CD8-positive, alpha-beta memory T cell (primary cell): ENCODE data around the gene SCN4A. TPM values are rescaled to one million over a fixed set of nuclear protein-coding genes. Genes with fewer than 3 reads are reported as not detected.

Experiments
- CTCF ChIA-PET: fragments of 350-600 bp; sonication (Branson Sonifier 250); formaldehyde crosslinking; loops from one replicate; lab custom pipeline; 2021; ENCODE audit warnings: antibody characterized with exemption; lab: Charles Lee
- POLR2A ChIA-PET: fragments of 350-600 bp; sonication (Branson Sonifier 250); formaldehyde crosslinking; loops from one replicate; lab custom pipeline; 2021; ENCODE audit warnings: antibody characterized with exemption; lab: Charles Lee
- DNase-seq, 5 donors: peaks; one replicate each; pipeline versions ENCODE4 v3.0.0 to v3.0.0-alpha.2; 2020 to 2022; ENCODE audit warnings: mixed read lengths in 1 of 5
- H3K27ac ChIP-seq: one replicate; pipeline ENCODE4 v1.7.0; 2013; ENCODE audit warnings: low read depth, mild to moderate bottlenecking, low read length, moderate library complexity
- H3K27me3 ChIP-seq: 2 replicates; pipeline ENCODE4 v1.7.0; 2013; ENCODE audit warnings: low read length, mild to moderate bottlenecking; ENCODE audit not compliant: insufficient read depth, poor library complexity, severe bottlenecking
- H3K36me3 ChIP-seq: 2 replicates; pipeline ENCODE4 v1.7.0; 2013; ENCODE audit warnings: mild to moderate bottlenecking, low read length, moderate library complexity; ENCODE audit not compliant: insufficient read depth
- H3K4me1 ChIP-seq: 2 replicates; pipeline ENCODE4 v1.7.0; 2013; ENCODE audit warnings: mild to moderate bottlenecking, low read length, moderate library complexity; ENCODE audit not compliant: insufficient read depth
- H3K4me3 ChIP-seq: 2 replicates; pipeline ENCODE4 v1.7.0; 2013; ENCODE audit warnings: mild to moderate bottlenecking, low read length
- H3K9me3 ChIP-seq: 2 replicates; pipeline ENCODE4 v1.7.0; 2013; ENCODE audit warnings: mild to moderate bottlenecking, low read length
- H3K27ac Mint-ChIP-seq, 8 donors: one replicate each; pipeline ENCODE4 v1.8.0; 2020 to 2021; ENCODE audit warnings: mixed read lengths in 8 of 8, mild to moderate bottlenecking in 6 of 8, inconsistent platforms in 3 of 8, moderate library complexity in 3 of 8
- H3K27me3 Mint-ChIP-seq, 2 donors: one replicate each; pipeline ENCODE4 v1.8.0; 2020 to 2021; ENCODE audit warnings: mixed read lengths in 2 of 2, mild to moderate bottlenecking in 1 of 2, moderate library complexity in 1 of 2
- H3K36me3 Mint-ChIP-seq, 3 donors: one replicate each; pipeline ENCODE4 v1.8.0; 2020 to 2021; ENCODE audit warnings: mixed read lengths in 3 of 3, inconsistent platforms in 1 of 3, mild to moderate bottlenecking in 1 of 3
- H3K4me1 Mint-ChIP-seq, 3 donors: one replicate each; pipeline ENCODE4 v1.8.0; 2020 to 2021; ENCODE audit warnings: mixed read lengths in 3 of 3, inconsistent platforms in 1 of 3, mild to moderate bottlenecking in 1 of 3
- H3K4me3 Mint-ChIP-seq, 7 donors: one replicate each; pipeline ENCODE4 v1.8.0; 2020 to 2021; ENCODE audit warnings: mixed read lengths in 7 of 7, mild to moderate bottlenecking in 6 of 7, moderate library complexity in 4 of 7, inconsistent platforms in 2 of 7
- H3K9me3 Mint-ChIP-seq, 5 donors: one replicate each; pipeline ENCODE4 v1.8.0; 2020 to 2022; ENCODE audit warnings: mixed read lengths in 5 of 5, mild to moderate bottlenecking in 3 of 5, moderate library complexity in 2 of 5, inconsistent platforms in 1 of 5
- polyA plus RNA-seq: library from polyadenylated mRNA; unstranded; fragments of 300-500 nt; fragmentation: Illumina TruSeq; gene quantifications from one replicate; pipeline ENCODE4 v1.2.3, GENCODE V29; 2021
- total RNA-seq, 2 experiments: library from RNA; stranded (reverse); gene quantifications; one replicate each; pipeline ENCODE4 v1.2.3, GENCODE V29; 2021

Gene SCN4A
- total and polyA plus RNA-seq, 3 experiments from 2014 or later = 0.04 TPM; not detected in 1

GRCh38 chr17:63956296-63956920, 16.3 kb downstream of the SCN4A start:
- no peak overlapping the region for H3K4me3 ChIP-seq
- H3K27ac ChIP-seq = no peak overlapping the region
- POLR2A ChIA-PET = interaction anchor here (0.6 kb wide), 1 partner anchor 71 kb away, joined by 4 read pairs; no protein-coding TSS in a partner anchor
- Mint-ChIP-seq H3K4me3 (no peak overlapping the region), H3K4me1 (peaks cover 16 to 24% (median 22%) of the 10 kb centered on the region in 3 donors), H3K27me3 (no peaks in the 10 kb centered on the region), H3K9me3 (no peaks in the 10 kb centered on the region), H3K27ac (peak overlapping the region in 4 of 8 donors; percentile 27 to 81 (median 45)), H3K36me3 (no peaks in the 10 kb centered on the region)
- CTCF ChIA-PET = interaction anchor here (1.1 to 3.1 kb wide), 4 partner anchors 10 to 69 kb away, joined by 3 to 24 read pairs (median 6); no protein-coding TSS in a partner anchor
- no peaks in the 10 kb centered on the region for H3K36me3 ChIP-seq
- DNase-seq = no peak
- H3K9me3 ChIP-seq = no peaks in the 10 kb centered on the region
- no peaks in the 10 kb centered on the region for H3K27me3 ChIP-seq
- H3K4me1 ChIP-seq = peaks cover 16% of the 10 kb centered on the region

- peaks cover 16 to 25% (median 24%) of the 10 kb centered on the region in 3 donors for H3K4me1 Mint-ChIP-seq
- POLR2A ChIA-PET = interaction anchor here (0.6 kb wide), 1 partner anchor 72 kb away, joined by 4 read pairs; no protein-coding TSS in a partner anchor
- H3K4me3 ChIP-seq = no peak overlapping the region
- H3K27ac ChIP-seq = no peak overlapping the region
- H3K4me1 ChIP-seq = peaks cover 16% of the 10 kb centered on the region
- no peak for DNase-seq
- CTCF ChIA-PET = interaction anchor here (3.1 kb wide), 2 partner anchors 9 to 11 kb away, joined by 10 to 24 read pairs; no protein-coding TSS in a partner anchor
- no peaks in the 10 kb centered on the region for H3K36me3 Mint-ChIP-seq
- H3K4me3 Mint-ChIP-seq = no peak overlapping the region
- H3K9me3 ChIP-seq = no peaks in the 10 kb centered on the region
- no peaks in the 10 kb centered on the region for H3K9me3 Mint-ChIP-seq
- H3K27ac Mint-ChIP-seq = peak overlapping the region in 3 of 8 donors; percentile 29 to 66 (median 64)
- H3K27me3 Mint-ChIP-seq = no peaks in the 10 kb centered on the region
- H3K27me3 ChIP-seq = no peaks in the 10 kb centered on the region
- H3K36me3 ChIP-seq = no peaks in the 10 kb centered on the region
Observed at GRCh38 chr17:63955791-63956190, 16.9 kb downstream of the SCN4A start.

GRCh38 chr17:63955232-63955631, 17.5 kb downstream of the SCN4A start:
- H3K4me3 Mint-ChIP-seq = peak overlapping the region in 1 of 7 donors; percentile 24
- peak overlapping the region in 1 of 8 donors; percentile 43 for H3K27ac Mint-ChIP-seq
- no peaks in the 10 kb centered on the region for H3K9me3 ChIP-seq
- no peaks in the 10 kb centered on the region for H3K9me3 Mint-ChIP-seq
- CTCF ChIA-PET = interaction anchor here (1.3 to 3.1 kb wide), 3 partner anchors 9 to 65 kb away, joined by 3 to 24 read pairs (median 10); partner anchors contain the start of gene ICAM2
- no peaks in the 10 kb centered on the region for H3K27me3 Mint-ChIP-seq
- H3K27ac ChIP-seq = no peak overlapping the region
- no peaks in the 10 kb centered on the region for H3K36me3 ChIP-seq
- H3K27me3 ChIP-seq = no peaks in the 10 kb centered on the region
- DNase-seq = no peak
- peaks cover 16% of the 10 kb centered on the region for H3K4me1 ChIP-seq
- H3K36me3 Mint-ChIP-seq = no peaks in the 10 kb centered on the region
- POLR2A ChIA-PET = no interaction called here
- no peak overlapping the region for H3K4me3 ChIP-seq
- peaks cover 16 to 25% (median 24%) of the 10 kb centered on the region in 3 donors for H3K4me1 Mint-ChIP-seq

GRCh38 chr17:63954402-63955063, 18.2 kb downstream of the SCN4A start:
- Histone ChIP-seq H3K27me3 (no peaks in the 10 kb centered on the region), H3K9me3 (no peaks in the 10 kb centered on the region), H3K4me3 (no peak overlapping the region), H3K27ac (no peak overlapping the region), H3K36me3 (no peaks in the 10 kb centered on the region), H3K4me1 (peaks cover 16% of the 10 kb centered on the region)
- peak in 4 of 5 donors; percentile 16 to 47 (median 32) for DNase-seq
- Mint-ChIP-seq H3K9me3 (no peaks in the 10 kb centered on the region), H3K4me3 (peak overlapping the region in 6 of 7 donors; percentile 48 to 87 (median 60)), H3K4me1 (peaks cover 16 to 25% (median 24%) of the 10 kb centered on the region in 3 donors), H3K36me3 (no peaks in the 10 kb centered on the region), H3K27me3 (no peaks in the 10 kb centered on the region), H3K27ac (peak overlapping the region in 7 of 8 donors; percentile 43 to 96 (median 85))
- CTCF ChIA-PET = interaction anchor here (1.0 to 3.1 kb wide), 6 partner anchors 8 to 71 kb away, joined by 3 to 24 read pairs (median 5); partner anchors contain the start of gene ICAM2
- POLR2A ChIA-PET = no interaction called here

GRCh38 chr17:63950940-63951907, 21.5 kb downstream of the SCN4A start:
- Histone ChIP-seq H3K27me3 (no peaks in the 10 kb centered on the region), H3K4me1 (peaks cover 29% of the 10 kb centered on the region), H3K9me3 (no peaks in the 10 kb centered on the region), H3K36me3 (no peaks in the 10 kb centered on the region), H3K4me3 (no peak overlapping the region), H3K27ac (no peak overlapping the region)
- peak in 3 of 5 donors; percentile 11 to 63 (median 23) for DNase-seq
- Mint-ChIP-seq H3K4me1 (peaks cover 21 to 36% (median 30%) of the 10 kb centered on the region in 3 donors), H3K27me3 (no peaks in the 10 kb centered on the region), H3K27ac (peak overlapping the region in 1 of 8 donors; percentile 53), H3K36me3 (no peaks in the 10 kb centered on the region), H3K4me3 (no peak overlapping the region), H3K9me3 (no peaks in the 10 kb centered on the region)
- ChIA-PET POLR2A (no interaction called here), CTCF (interaction anchor here (0.7 to 4.7 kb wide), 9 partner anchors 32 to 182 kb away, joined by 3 to 26 read pairs (median 4); partner anchors contain the start of genes CSHL1, GH1 and ICAM2)

GRCh38 chr17:63949576-63950250, 23.0 kb downstream of the SCN4A start:
- peaks cover 38% of the 10 kb centered on the region for H3K4me1 ChIP-seq
- H3K27me3 Mint-ChIP-seq = no peaks in the 10 kb centered on the region
- no peaks in the 10 kb centered on the region for H3K9me3 Mint-ChIP-seq
- ChIA-PET CTCF (interaction anchor here (0.9 to 4.7 kb wide), 6 partner anchors 30 to 183 kb away, joined by 3 to 26 read pairs (median 10); partner anchors contain the start of genes CSHL1, GH1 and ICAM2), POLR2A (no interaction called here)
- peaks cover 28 to 39% (median 33%) of the 10 kb centered on the region in 3 donors for H3K4me1 Mint-ChIP-seq
- no peaks in the 10 kb centered on the region for H3K36me3 Mint-ChIP-seq
- H3K4me3 ChIP-seq = no peak overlapping the region
- no peaks in the 10 kb centered on the region for H3K9me3 ChIP-seq
- H3K4me3 Mint-ChIP-seq = no peak overlapping the region
- no peaks in the 10 kb centered on the region for H3K36me3 ChIP-seq
- no peak overlapping the region for H3K27ac ChIP-seq
- DNase-seq = no peak
- no peaks in the 10 kb centered on the region for H3K27me3 ChIP-seq
- H3K27ac Mint-ChIP-seq = no peak overlapping the region

GRCh38 chr17:63948521-63948920, 24.2 kb downstream of the SCN4A start:
- Mint-ChIP-seq H3K36me3 (no peaks in the 10 kb centered on the region), H3K4me3 (no peak overlapping the region), H3K27ac (no peak overlapping the region), H3K4me1 (peaks cover 18 to 31% (median 22%) of the 10 kb centered on the region in 3 donors), H3K27me3 (no peaks in the 10 kb centered on the region), H3K9me3 (no peaks in the 10 kb centered on the region)
- ChIA-PET CTCF (interaction anchor here (0.5 to 4.7 kb wide), 2 partner anchors 29 to 77 kb away, joined by 3 to 26 read pairs; partner anchors contain the start of gene GH1), POLR2A (no interaction called here)
- H3K4me3 ChIP-seq = no peak overlapping the region
- no peak overlapping the region for H3K27ac ChIP-seq
- no peaks in the 10 kb centered on the region for H3K9me3 ChIP-seq
- no peak for DNase-seq
- no peaks in the 10 kb centered on the region for H3K27me3 ChIP-seq
- H3K4me1 ChIP-seq = peaks cover 26% of the 10 kb centered on the region
- no peaks in the 10 kb centered on the region for H3K36me3 ChIP-seq
